ENCODE data around the gene TNFRSF14. TPM values are rescaled to one million over a fixed set of nuclear protein-coding genes. Genes with fewer than 3 reads are reported as not detected.

The TNFRSF14 gene
- total and polyA plus RNA-seq, 4 donors, result 14.8 to 38.1 (median 29.1) TPM

DNA sequence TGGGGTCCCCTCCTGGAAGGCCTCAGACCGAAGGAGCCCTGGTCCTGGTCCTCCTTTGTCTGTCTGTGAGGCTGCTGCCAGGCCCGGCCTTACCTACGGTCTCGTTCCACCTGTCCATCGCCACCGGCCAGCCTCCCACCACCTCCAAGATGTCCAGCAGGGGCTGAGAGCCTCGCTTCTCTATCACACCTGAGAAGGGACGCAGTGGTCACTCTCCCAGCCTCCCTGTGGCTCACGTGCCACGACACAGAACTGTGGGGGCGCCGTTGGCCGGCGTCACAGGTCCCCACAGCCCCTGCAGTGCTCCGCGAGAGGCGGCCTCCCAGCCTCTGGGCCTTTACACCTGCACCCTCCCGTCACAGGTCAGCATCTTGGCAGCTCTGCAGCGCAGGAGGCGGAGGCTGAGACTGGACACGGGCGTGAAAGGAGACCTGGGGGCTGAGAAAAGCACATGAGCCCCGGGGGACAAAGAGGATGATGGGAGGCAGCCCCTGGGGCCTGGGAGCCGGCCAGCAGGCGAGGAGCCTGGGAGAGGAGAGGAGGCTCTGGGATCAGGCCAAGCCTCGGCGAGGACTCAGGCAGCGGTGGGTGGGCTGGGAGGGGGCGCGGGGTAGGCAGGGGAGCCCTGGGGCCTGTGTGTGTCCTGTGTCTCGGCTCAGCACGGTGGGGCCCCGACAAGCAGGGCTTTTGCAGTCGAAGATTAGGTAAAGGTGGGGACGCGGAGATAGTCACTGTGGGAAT is 50.9 kb downstream of the TNFRSF14 start:
- TF ChIP-seq HNF4G (IDR thresholded peaks at IDR 0.05), result no peak

DNA sequence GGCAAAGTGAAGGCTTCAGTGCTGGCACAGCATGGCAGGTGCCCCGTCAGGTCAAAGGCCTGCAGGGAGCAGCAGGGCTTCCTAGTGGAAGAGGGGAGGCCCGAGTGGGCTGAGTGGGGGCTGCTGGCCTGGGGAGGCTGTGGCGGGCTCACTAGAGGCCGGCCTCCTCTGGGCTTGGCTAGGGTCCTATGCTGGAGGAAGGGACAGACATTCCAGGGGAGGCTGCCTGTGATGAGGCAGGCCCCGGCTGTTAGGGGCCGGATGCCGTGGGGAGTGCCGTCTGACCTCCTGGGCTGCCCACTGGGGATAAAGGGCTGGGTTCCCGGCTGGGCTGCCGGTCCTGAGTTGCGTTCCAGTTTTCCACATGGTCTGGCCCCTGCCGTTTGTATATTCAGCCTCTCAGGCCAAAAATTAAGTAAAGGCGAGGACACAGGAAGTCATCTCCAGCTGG is 51.5 kb downstream of the TNFRSF14 start:
- DNase-seq (ENCODE audit: low spot score), result no peak

More for the DNA sequence above, 50.9 kb downstream of the TNFRSF14 start:
- H3K9me3 ChIP-seq (ENCODE audit: control insufficient read depth in 4 of 4, low read length in 3 of 4), result no peaks in the 10 kb centered on the region
- H3K9ac ChIP-seq (ENCODE audit: low read depth in 1 of 2, low read length in 2 of 2), result no peak overlapping the region
- 88% methylated on average over 36 of the region's 36 CpGs for WGBS
- no peak overlapping the region for H3K4me3 ChIP-seq (ENCODE audit: low read depth in 1 of 3, low read length in 3 of 3)
- no peaks in the 10 kb centered on the region for H3K4me1 ChIP-seq (ENCODE audit: control insufficient read depth in 4 of 4, insufficient read depth in 4 of 4, low read length in 3 of 4)
- DNase-seq (ENCODE audit: low spot score), result no peak
- no peak overlapping the region for H3K27ac ChIP-seq (ENCODE audit: low read depth in 1 of 2, low read length in 2 of 2)
- H3K27me3 ChIP-seq (ENCODE audit: control insufficient read depth in 4 of 4, insufficient read depth in 4 of 4, low read length in 3 of 4), result no peaks in the 10 kb centered on the region
- no peaks in the 10 kb centered on the region for H3K36me3 ChIP-seq (ENCODE audit: control insufficient read depth in 4 of 4, insufficient read depth in 3 of 4, low read depth in 1 of 4, low read length in 3 of 4)

DNA sequence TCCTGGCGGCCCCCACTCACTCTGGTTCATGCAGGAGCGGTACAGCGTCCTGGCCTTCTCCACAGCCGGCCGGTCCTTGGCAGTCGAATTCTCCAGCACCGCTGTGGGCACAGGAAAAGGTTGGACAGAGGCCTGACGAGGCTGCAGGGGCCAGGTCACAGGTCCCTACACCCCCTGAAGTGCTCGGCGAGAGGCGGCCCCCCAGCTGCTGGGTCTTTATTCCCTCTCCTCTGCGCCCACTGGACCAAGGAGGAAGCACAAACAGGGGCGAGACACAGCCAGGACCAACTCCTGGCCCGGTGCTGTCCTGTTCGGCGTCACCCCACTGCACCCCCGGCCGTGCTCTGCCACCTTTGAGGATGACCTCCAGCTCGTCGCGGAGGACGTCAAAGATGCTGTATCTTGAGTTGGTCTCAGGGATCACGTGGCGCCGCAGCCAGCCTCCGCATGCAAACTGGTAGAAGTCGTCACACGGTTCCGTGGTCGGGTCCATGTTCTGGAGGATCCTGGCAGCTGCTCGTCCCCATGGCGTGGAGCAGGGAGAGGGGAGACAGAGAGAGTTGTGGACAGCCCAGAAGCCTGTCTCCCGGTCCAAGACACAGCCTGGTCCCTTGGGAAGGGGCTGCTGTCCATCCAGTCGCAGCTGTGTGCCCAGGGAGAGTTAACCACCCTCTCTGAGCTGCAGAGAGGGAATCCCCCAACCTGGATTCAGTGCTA is 53.3 kb downstream of the TNFRSF14 start:
- TF ChIP-seq, protein P1, sequence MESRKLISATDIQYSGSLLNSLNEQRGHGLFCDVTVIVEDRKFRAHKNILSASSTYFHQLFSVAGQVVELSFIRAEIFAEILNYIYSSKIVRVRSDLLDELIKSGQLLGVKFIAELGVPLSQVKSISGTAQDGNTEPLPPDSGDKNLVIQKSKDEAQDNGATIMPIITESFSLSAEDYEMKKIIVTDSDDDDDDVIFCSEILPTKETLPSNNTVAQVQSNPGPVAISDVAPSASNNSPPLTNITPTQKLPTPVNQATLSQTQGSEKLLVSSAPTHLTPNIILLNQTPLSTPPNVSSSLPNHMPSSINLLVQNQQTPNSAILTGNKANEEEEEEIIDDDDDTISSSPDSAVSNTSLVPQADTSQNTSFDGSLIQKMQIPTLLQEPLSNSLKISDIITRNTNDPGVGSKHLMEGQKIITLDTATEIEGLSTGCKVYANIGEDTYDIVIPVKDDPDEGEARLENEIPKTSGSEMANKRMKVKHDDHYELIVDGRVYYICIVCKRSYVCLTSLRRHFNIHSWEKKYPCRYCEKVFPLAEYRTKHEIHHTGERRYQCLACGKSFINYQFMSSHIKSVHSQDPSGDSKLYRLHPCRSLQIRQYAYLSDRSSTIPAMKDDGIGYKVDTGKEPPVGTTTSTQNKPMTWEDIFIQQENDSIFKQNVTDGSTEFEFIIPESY (IDR thresholded peaks at IDR 0.05), result no peak
- TF ChIP-seq, protein P2, sequence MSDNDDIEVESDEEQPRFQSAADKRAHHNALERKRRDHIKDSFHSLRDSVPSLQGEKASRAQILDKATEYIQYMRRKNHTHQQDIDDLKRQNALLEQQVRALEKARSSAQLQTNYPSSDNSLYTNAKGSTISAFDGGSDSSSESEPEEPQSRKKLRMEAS (IDR thresholded peaks at IDR 0.05), result no peak
- TF ChIP-seq HNF4G (IDR thresholded peaks at IDR 0.05) (no peak), RAD21 (IDR thresholded peaks at IDR 0.05) (no peak), TAF1 (conservative IDR thresholded peaks at IDR 0.05) (no peak)
- TF ChIP-seq, protein P3, sequence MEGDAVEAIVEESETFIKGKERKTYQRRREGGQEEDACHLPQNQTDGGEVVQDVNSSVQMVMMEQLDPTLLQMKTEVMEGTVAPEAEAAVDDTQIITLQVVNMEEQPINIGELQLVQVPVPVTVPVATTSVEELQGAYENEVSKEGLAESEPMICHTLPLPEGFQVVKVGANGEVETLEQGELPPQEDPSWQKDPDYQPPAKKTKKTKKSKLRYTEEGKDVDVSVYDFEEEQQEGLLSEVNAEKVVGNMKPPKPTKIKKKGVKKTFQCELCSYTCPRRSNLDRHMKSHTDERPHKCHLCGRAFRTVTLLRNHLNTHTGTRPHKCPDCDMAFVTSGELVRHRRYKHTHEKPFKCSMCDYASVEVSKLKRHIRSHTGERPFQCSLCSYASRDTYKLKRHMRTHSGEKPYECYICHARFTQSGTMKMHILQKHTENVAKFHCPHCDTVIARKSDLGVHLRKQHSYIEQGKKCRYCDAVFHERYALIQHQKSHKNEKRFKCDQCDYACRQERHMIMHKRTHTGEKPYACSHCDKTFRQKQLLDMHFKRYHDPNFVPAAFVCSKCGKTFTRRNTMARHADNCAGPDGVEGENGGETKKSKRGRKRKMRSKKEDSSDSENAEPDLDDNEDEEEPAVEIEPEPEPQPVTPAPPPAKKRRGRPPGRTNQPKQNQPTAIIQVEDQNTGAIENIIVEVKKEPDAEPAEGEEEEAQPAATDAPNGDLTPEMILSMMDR (IDR thresholded peaks at IDR 0.05; ENCODE audit: low read depth, low read length, missing input control), result no peak
- H3K4me3 ChIP-seq (ENCODE audit: low read depth in 1 of 3, low read length in 3 of 3), result no peak overlapping the region
- no peak overlapping the region for H3K9ac ChIP-seq (ENCODE audit: low read depth in 1 of 2, low read length in 2 of 2)
- H3K27me3 ChIP-seq (ENCODE audit: control insufficient read depth in 4 of 4, insufficient read depth in 4 of 4, low read length in 3 of 4), result no peaks in the 10 kb centered on the region
- WGBS, result 88% methylated on average over 34 of the region's 34 CpGs
- no peak for DNase-seq (ENCODE audit: low spot score)
- peaks cover 1 to 5% (median 3%) of the 10 kb centered on the region in 4 donors for H3K9me3 ChIP-seq (ENCODE audit: control insufficient read depth in 4 of 4, low read length in 3 of 4)
- H3K36me3 ChIP-seq (ENCODE audit: control insufficient read depth in 4 of 4, insufficient read depth in 3 of 4, low read depth in 1 of 4, low read length in 3 of 4), result peaks cover 0 to 2% (median 0%) of the 10 kb centered on the region in 4 donors
- H3K27ac ChIP-seq (ENCODE audit: low read depth in 1 of 2, low read length in 2 of 2), result no peak overlapping the region
- no peaks in the 10 kb centered on the region for H3K4me1 ChIP-seq (ENCODE audit: control insufficient read depth in 4 of 4, insufficient read depth in 4 of 4, low read length in 3 of 4)

More for the DNA sequence above, 51.5 kb downstream of the TNFRSF14 start:
- no peaks in the 10 kb centered on the region for H3K9me3 ChIP-seq (ENCODE audit: control insufficient read depth in 4 of 4, low read length in 3 of 4)
- no peaks in the 10 kb centered on the region for H3K36me3 ChIP-seq (ENCODE audit: control insufficient read depth in 4 of 4, insufficient read depth in 3 of 4, low read depth in 1 of 4, low read length in 3 of 4)
- WGBS, result 84% methylated on average over 13 of the region's 13 CpGs
- H3K4me3 ChIP-seq (ENCODE audit: low read depth in 1 of 3, low read length in 3 of 3), result no peak overlapping the region
- no peaks in the 10 kb centered on the region for H3K27me3 ChIP-seq (ENCODE audit: control insufficient read depth in 4 of 4, insufficient read depth in 4 of 4, low read length in 3 of 4)
- no peaks in the 10 kb centered on the region for H3K4me1 ChIP-seq (ENCODE audit: control insufficient read depth in 4 of 4, insufficient read depth in 4 of 4, low read length in 3 of 4)
- TF ChIP-seq, protein P4, sequence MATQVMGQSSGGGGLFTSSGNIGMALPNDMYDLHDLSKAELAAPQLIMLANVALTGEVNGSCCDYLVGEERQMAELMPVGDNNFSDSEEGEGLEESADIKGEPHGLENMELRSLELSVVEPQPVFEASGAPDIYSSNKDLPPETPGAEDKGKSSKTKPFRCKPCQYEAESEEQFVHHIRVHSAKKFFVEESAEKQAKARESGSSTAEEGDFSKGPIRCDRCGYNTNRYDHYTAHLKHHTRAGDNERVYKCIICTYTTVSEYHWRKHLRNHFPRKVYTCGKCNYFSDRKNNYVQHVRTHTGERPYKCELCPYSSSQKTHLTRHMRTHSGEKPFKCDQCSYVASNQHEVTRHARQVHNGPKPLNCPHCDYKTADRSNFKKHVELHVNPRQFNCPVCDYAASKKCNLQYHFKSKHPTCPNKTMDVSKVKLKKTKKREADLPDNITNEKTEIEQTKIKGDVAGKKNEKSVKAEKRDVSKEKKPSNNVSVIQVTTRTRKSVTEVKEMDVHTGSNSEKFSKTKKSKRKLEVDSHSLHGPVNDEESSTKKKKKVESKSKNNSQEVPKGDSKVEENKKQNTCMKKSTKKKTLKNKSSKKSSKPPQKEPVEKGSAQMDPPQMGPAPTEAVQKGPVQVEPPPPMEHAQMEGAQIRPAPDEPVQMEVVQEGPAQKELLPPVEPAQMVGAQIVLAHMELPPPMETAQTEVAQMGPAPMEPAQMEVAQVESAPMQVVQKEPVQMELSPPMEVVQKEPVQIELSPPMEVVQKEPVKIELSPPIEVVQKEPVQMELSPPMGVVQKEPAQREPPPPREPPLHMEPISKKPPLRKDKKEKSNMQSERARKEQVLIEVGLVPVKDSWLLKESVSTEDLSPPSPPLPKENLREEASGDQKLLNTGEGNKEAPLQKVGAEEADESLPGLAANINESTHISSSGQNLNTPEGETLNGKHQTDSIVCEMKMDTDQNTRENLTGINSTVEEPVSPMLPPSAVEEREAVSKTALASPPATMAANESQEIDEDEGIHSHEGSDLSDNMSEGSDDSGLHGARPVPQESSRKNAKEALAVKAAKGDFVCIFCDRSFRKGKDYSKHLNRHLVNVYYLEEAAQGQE (IDR thresholded peaks at IDR 0.05), result no peak
- H3K9ac ChIP-seq (ENCODE audit: low read depth in 1 of 2, low read length in 2 of 2), result no peak overlapping the region
- no peak overlapping the region for H3K27ac ChIP-seq (ENCODE audit: low read depth in 1 of 2, low read length in 2 of 2)
